Measurements from ENCODE around the gene LRP3.

GRCh38 chr19:33175156-33175782 lies 18.9 kb upstream of the LRP3 start:
- TF ChIP-seq CTCF (IDR thresholded peaks at IDR 0.05) (no peak), POLR2A (IDR thresholded peaks at IDR 0.05) (no peak)

All from adrenal gland (tissue), 5 donors.